Uterus (tissue), 4 donors: Measurements from ENCODE around the gene HOXA3. TPM values are rescaled to one million over a fixed set of nuclear protein-coding genes. Genes with fewer than 3 reads are reported as not detected.

Experiments used
- DNase-seq, 2 donors: peaks; one replicate each; pipeline ENCODE4 v3.0.0-alpha.2; 2019 to 2020
- H3K27ac ChIP-seq, 2 donors: fragments of 200-600 bp; sonication (generic); 1 replicate in 1 of 2; 2 replicates in 1 of 2; pipeline ENCODE4 v1.5.1; 2016 to 2018
- H3K27me3 ChIP-seq, 2 donors: fragments of 200-600 bp; sonication (generic); one replicate each; pipeline ENCODE4 v1.5.1; 2018 to 2019; ENCODE audit warnings: control low read depth in 1 of 2
- H3K36me3 ChIP-seq, 2 donors: fragments of 200-600 bp; sonication (generic); one replicate each; pipeline ENCODE4 v1.5.1; 2019; ENCODE audit warnings: control low read depth in 1 of 2
- H3K4me1 ChIP-seq, 2 donors: fragments of 200-600 bp; sonication (generic); one replicate each; pipeline ENCODE4 v1.5.1; 2018 to 2019; ENCODE audit warnings: control low read depth in 1 of 2
- H3K4me3 ChIP-seq, 2 donors: fragments of 200-600 bp; sonication (generic); 1 replicate in 1 of 2; 2 replicates in 1 of 2; pipeline ENCODE4 v1.5.1; 2018 to 2019; ENCODE audit warnings: mild to moderate bottlenecking in 1 of 2
- H3K9me3 ChIP-seq, 2 donors: fragments of 200-600 bp; sonication (generic); one replicate each; pipeline ENCODE4 v1.5.1; 2019; ENCODE audit warnings: control low read depth in 1 of 2
- CTCF ChIP-seq, 4 experiments: fragments of 200-600 bp in 2 of 4; fragments of 450-650 bp in 2 of 4; sonication (generic) in 2 of 4; IDR thresholded peaks; one replicate each; pipeline ENCODE4 v1.5.1; 2016 to 2019; ENCODE audit warnings: antibody characterized with exemption in 4 of 4, mild to moderate bottlenecking in 2 of 4, moderate library complexity in 1 of 4
- POLR2A ChIP-seq, 2 donors: fragments of 450-650 bp; IDR thresholded peaks; one replicate each; pipeline ENCODE4 v1.6.1; 2016; ENCODE audit warnings: antibody characterized with exemption in 2 of 2, mild to moderate bottlenecking in 1 of 2, moderate library complexity in 1 of 2
- intact Hi-C: fragments of 100-400 bp; cut with DNase I; formaldehyde crosslinking; loops from one replicate; pipeline ENCODE4 v1.15.1; 2023; ENCODE audit warnings: low total_unique reads
- total RNA-seq, 4 donors: library from RNA; depleted of rRNA in 3 of 4; stranded (reverse); fragments of >200 nt in 3 of 4; gene quantifications; one replicate each; pipeline versions ENCODE4 v1.1.0 to v1.2.4, GENCODE V29; 2014 to 2023
- donor health status: DM: yes; HTN: yes; CAD: no.

The HOXA3 gene
- total RNA-seq, 4 donors from 2014 or later, result 1.0 to 34.5 (median 19.0) TPM

DNA sequence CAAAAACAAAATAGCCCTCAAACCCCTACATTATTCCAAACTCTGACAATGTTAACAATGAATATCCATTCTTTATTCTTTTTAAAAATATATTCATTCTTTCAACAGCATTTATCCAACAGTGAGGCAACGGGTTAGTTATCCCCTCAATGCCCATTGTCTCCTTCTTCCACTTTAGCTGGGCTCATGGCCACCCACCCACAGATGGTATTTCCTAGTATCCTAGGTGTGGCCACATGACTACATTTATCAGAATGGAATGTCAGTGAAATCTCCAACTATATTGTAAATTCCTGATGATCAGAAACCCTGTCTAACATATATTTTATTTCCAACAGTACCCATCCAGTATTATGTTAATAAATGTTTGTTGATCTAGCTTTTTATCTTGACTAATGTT, 70.2 kb downstream of the HOXA3 start:
- H3K4me3 ChIP-seq, result no peak overlapping the region
- intact Hi-C loops, result no loop called here
- no peak overlapping the region for H3K27ac ChIP-seq
- H3K36me3 ChIP-seq, result no peaks in the 10 kb centered on the region
- no peaks in the 10 kb centered on the region for H3K27me3 ChIP-seq
- no peaks in the 10 kb centered on the region for H3K9me3 ChIP-seq
- no peak for DNase-seq
- TF ChIP-seq CTCF (IDR thresholded peaks at IDR 0.05) (no peak), POLR2A (IDR thresholded peaks at IDR 0.05) (no peak)
- H3K4me1 ChIP-seq, result no peaks in the 10 kb centered on the region

DNA sequence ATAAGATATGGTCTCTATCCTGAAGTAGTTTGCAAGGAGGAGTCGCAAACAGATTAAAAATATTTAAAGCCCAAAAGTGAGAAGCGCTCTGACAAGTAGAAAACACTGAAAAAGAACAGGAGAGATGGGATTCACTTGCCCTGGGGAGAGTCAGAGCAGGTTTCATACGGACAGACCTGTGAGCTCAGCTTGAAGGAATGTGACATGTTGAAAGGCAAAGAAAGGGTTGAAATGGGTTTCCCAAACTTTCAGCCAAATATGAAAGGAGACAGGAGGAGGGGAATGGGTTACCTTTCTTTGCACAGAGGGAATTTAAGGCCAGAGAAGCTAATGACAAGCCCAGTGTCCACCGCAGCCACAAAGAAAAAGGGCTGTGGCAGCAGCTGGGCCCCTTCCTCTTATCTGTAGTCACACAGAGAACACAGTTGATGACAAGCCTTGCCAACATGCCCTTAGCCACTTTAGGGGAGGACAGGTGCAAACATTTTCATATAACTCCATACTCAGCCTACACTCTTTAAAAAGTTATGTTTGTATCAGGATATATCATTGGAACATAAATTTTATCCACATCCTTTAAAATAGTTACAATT, 71.4 kb downstream of the HOXA3 start:
- Histone ChIP-seq H3K27ac (no peak overlapping the region), H3K27me3 (no peaks in the 10 kb centered on the region), H3K4me1 (no peaks in the 10 kb centered on the region), H3K9me3 (no peaks in the 10 kb centered on the region), H3K4me3 (no peak overlapping the region), H3K36me3 (no peaks in the 10 kb centered on the region)
- intact Hi-C loops, result no loop called here
- no peak for DNase-seq
- TF ChIP-seq CTCF (IDR thresholded peaks at IDR 0.05), result no peak
- TF ChIP-seq POLR2A (IDR thresholded peaks at IDR 0.05), result no peak

GRCh38 chr7:27079234-27079975, 73.0 kb downstream of the HOXA3 start:
- no peaks in the 10 kb centered on the region for H3K27me3 ChIP-seq
- H3K9me3 ChIP-seq, result no peaks in the 10 kb centered on the region
- H3K36me3 ChIP-seq, result no peaks in the 10 kb centered on the region
- H3K4me1 ChIP-seq, result no peaks in the 10 kb centered on the region
- no peak overlapping the region for H3K4me3 ChIP-seq
- intact Hi-C loops, result no loop called here
- H3K27ac ChIP-seq, result no peak overlapping the region
- TF ChIP-seq POLR2A (IDR thresholded peaks at IDR 0.05) (no peak), CTCF (IDR thresholded peaks at IDR 0.05) (no peak)
- DNase-seq, result no peak

GRCh38 chr7:27078616-27079233, 73.7 kb downstream of the HOXA3 start:
- no peaks in the 10 kb centered on the region for H3K36me3 ChIP-seq

More at GRCh38 chr7:27078616-27079233, 73.7 kb downstream of the HOXA3 start:
- DNase-seq, result no peak
- no peak for TF ChIP-seq POLR2A (IDR thresholded peaks at IDR 0.05)
- no peak for TF ChIP-seq CTCF (IDR thresholded peaks at IDR 0.05)
- intact Hi-C loops, result no loop called here
- Histone ChIP-seq H3K4me3 (no peak overlapping the region), H3K27me3 (no peaks in the 10 kb centered on the region), H3K4me1 (no peaks in the 10 kb centered on the region), H3K27ac (no peak overlapping the region), H3K9me3 (no peaks in the 10 kb centered on the region)
